OCI-LY3 (cell line): ENCODE measurements around the gene FAR1.

Experiments used
- H2AFZ ChIP-seq: fragments of 200-600, 300-600 bp; shearing (Covaris generic); 2 replicates; pipeline ENCODE4 v1.6.0; 2014; ENCODE audit warnings: antibody characterized with exemption, low read depth, low read length
- H3K27ac ChIP-seq: fragments of 200-600, 300-600 bp; sonication (generic); 2 replicates; pipeline ENCODE4 v1.5.1; 2014; ENCODE audit warnings: mild to moderate bottlenecking, low read length, moderate library complexity, mixed read lengths
- H3K27me3 ChIP-seq: fragments of 200-600, 300-600 bp; sonication (generic); 2 replicates; pipeline ENCODE4 v1.6.1; 2014; ENCODE audit warnings: low read depth, low read length, mixed read lengths
- H3K36me3 ChIP-seq: fragments of 200-600, 300-600 bp; sonication (generic); replicated peaks from 2 replicates; pipeline ENCODE3; 2014; ENCODE audit warnings: low read depth, low read length, mixed read lengths
- H3K4me1 ChIP-seq: fragments of 300-600, 200-600 bp; sonication (generic); 2 replicates; pipeline ENCODE4 v1.6.1; 2014; ENCODE audit warnings: low read length, mixed read lengths
- H3K4me2 ChIP-seq: fragments of 200-600, 300-600 bp; sonication (generic); 2 replicates; pipeline ENCODE4 v1.6.1; 2014; ENCODE audit warnings: low read length, mixed read lengths
- H3K4me3 ChIP-seq: fragments of 300-600, 200-600 bp; sonication (generic); 2 replicates; pipeline ENCODE4 v1.5.1; 2014; ENCODE audit warnings: antibody characterized with exemption, mild to moderate bottlenecking, low read length, moderate library complexity
- H3K79me2 ChIP-seq: fragments of 300-600, 200-600 bp; shearing (Covaris generic); 2 replicates; pipeline ENCODE4 v1.6.1; 2014; ENCODE audit warnings: mild to moderate bottlenecking, low read length, mixed read lengths
- H3K9ac ChIP-seq: fragments of 300-600, 200-600 bp; shearing (Covaris generic); 2 replicates; pipeline ENCODE4 v1.6.0; 2014; ENCODE audit warnings: mild to moderate bottlenecking, low read length, moderate library complexity
- H3K9me3 ChIP-seq: fragments of 200-600, 300-600 bp; shearing (Covaris generic); 2 replicates; pipeline ENCODE4 v1.6.1; 2014; ENCODE audit warnings: low read length, mixed read lengths; ENCODE audit not compliant: insufficient read depth
- H4K20me1 ChIP-seq: fragments of 200-600, 300-600 bp; sonication (generic); 2 replicates; pipeline ENCODE4 v1.6.1; 2016; ENCODE audit warnings: low read length, mixed read lengths; ENCODE audit not compliant: insufficient read depth
- CTCF ChIP-seq: fragments of 200-600, 300-600 bp; sonication (generic); IDR thresholded peaks from 2 replicates; pipeline ENCODE4 v1.5.1; 2014; ENCODE audit warnings: antibody characterized with exemption, low read length, low read depth
- EZH2phosphoT487 ChIP-seq: fragments of 200-600 bp; shearing (Covaris generic); IDR thresholded peaks from 2 replicates; pipeline ENCODE4 v1.6.1; 2018; ENCODE audit warnings: antibody characterized with exemption, mixed run types, low read depth

FAR1 gene

GRCh38 chr11:13694115-13694514 is 25.6 kb downstream of the FAR1 start:
- H3K9me3 ChIP-seq, result no peaks in the 10 kb centered on the region
- H3K36me3 ChIP-seq, result peaks cover 23% of the 10 kb centered on the region
- H3K9ac ChIP-seq, result no peak overlapping the region
- no peaks in the 10 kb centered on the region for H3K27me3 ChIP-seq
- H3K4me2 ChIP-seq, result no peak overlapping the region
- H3K4me1 ChIP-seq, result no peaks in the 10 kb centered on the region
- no peak overlapping the region for H2AFZ ChIP-seq
- no peak overlapping the region for H3K27ac ChIP-seq
- TF ChIP-seq EZH2phosphoT487 (no peak), CTCF (no peak)
- peaks cover 40% of the 10 kb centered on the region for H4K20me1 ChIP-seq
- H3K79me2 ChIP-seq, result peaks cover 63% of the 10 kb centered on the region
- no peak overlapping the region for H3K4me3 ChIP-seq

- Histone ChIP-seq H3K36me3 (peaks cover 19% of the 10 kb centered on the region), H3K27me3 (no peaks in the 10 kb centered on the region), H3K9me3 (no peaks in the 10 kb centered on the region), H3K27ac (no peak overlapping the region), H2AFZ (no peak overlapping the region), H3K4me2 (no peak overlapping the region), H3K4me1 (no peaks in the 10 kb centered on the region), H3K4me3 (no peak overlapping the region), H3K9ac (no peak overlapping the region), H3K79me2 (peaks cover 46% of the 10 kb centered on the region), H4K20me1 (peaks cover 29% of the 10 kb centered on the region)
- TF ChIP-seq CTCF (no peak), EZH2phosphoT487 (no peak)
Observed at GRCh38 chr11:13695886-13696285, 27.4 kb downstream of the FAR1 start.

- no peaks in the 10 kb centered on the region for H3K27me3 ChIP-seq
- TF ChIP-seq EZH2phosphoT487 (no peak), CTCF (no peak)
- H3K9me3 ChIP-seq, result no peaks in the 10 kb centered on the region
- no peak overlapping the region for H2AFZ ChIP-seq
- no peak overlapping the region for H3K4me3 ChIP-seq
- no peak overlapping the region for H3K4me2 ChIP-seq
- H3K79me2 ChIP-seq, result peaks cover 27% of the 10 kb centered on the region
- H3K9ac ChIP-seq, result no peak overlapping the region
- H4K20me1 ChIP-seq, result peaks cover 19% of the 10 kb centered on the region
- peaks cover 21% of the 10 kb centered on the region for H3K36me3 ChIP-seq
- H3K27ac ChIP-seq, result no peak overlapping the region
- H3K4me1 ChIP-seq, result no peaks in the 10 kb centered on the region
Observed at GRCh38 chr11:13697710-13698109, 29.2 kb downstream of the FAR1 start.

GRCh38 chr11:13698132-13698531 is 29.7 kb downstream of the FAR1 start:
- Histone ChIP-seq H3K4me1 (no peaks in the 10 kb centered on the region), H3K4me2 (no peak overlapping the region), H3K79me2 (peaks cover 23% of the 10 kb centered on the region)

More at GRCh38 chr11:13698132-13698531, 29.7 kb downstream of the FAR1 start:
- TF ChIP-seq EZH2phosphoT487 (no peak), CTCF (no peak)
- Histone ChIP-seq H3K4me3 (no peak overlapping the region), H3K27me3 (no peaks in the 10 kb centered on the region), H3K9me3 (no peaks in the 10 kb centered on the region), H2AFZ (no peak overlapping the region), H3K9ac (no peak overlapping the region), H3K36me3 (peaks cover 24% of the 10 kb centered on the region), H3K27ac (no peak overlapping the region), H4K20me1 (peaks cover 15% of the 10 kb centered on the region)
